IPS-20b (cell line): ENCODE results near the gene CDYL.

Experiments
- H3K27ac ChIP-seq: one replicate; pipeline ENCODE4 v1.5.1; 2013; ENCODE audit warnings: low read length
- H3K27me3 ChIP-seq: 2 replicates; pipeline ENCODE4 v1.6.1; 2013; ENCODE audit warnings: mild to moderate bottlenecking, low read length, inconsistent platforms; ENCODE audit not compliant: insufficient read depth
- H3K36me3 ChIP-seq: 2 replicates; pipeline ENCODE4 v1.6.1; 2013; ENCODE audit warnings: low read depth, mild to moderate bottlenecking, inconsistent platforms, low read length, moderate library complexity; ENCODE audit not compliant: insufficient read depth
- H3K4me1 ChIP-seq: 2 replicates; pipeline ENCODE4 v1.6.1; 2013; ENCODE audit warnings: mild to moderate bottlenecking, control low read depth, inconsistent platforms, low read length, moderate library complexity; ENCODE audit not compliant: insufficient read depth
- H3K4me3 ChIP-seq: 2 replicates; pipeline ENCODE4 v1.5.1; 2013; ENCODE audit warnings: mild to moderate bottlenecking, low read length, inconsistent platforms
- H3K9ac ChIP-seq: 2 replicates; pipeline ENCODE4 v1.6.1; 2013; ENCODE audit warnings: low read depth, mild to moderate bottlenecking, inconsistent platforms, low read length, moderate library complexity
- H3K9me3 ChIP-seq: 2 replicates; pipeline ENCODE4 v1.6.1; 2013; ENCODE audit warnings: mild to moderate bottlenecking, low read depth, low read length, inconsistent platforms; ENCODE audit not compliant: insufficient read depth

CDYL gene

DNA sequence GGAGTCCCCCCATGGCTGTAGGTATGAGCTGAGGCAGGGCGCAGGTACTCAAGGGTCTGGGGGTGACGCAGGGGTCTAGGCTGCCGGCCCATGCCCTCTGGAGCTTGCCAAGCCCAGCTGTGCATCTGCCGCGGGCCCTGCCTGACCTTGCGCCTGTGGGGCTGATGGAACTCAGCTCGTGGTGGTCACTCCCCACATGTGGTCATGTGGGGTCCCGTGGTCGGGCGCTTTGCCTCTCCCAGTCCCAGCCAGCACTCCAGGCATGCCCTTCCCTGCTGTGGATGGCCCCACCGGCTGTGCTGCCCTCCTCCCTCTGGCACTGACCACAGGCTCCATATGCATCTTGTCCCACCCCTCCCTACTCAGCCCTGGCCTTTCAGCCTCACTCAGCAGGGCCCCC lies 170.3 kb downstream of the CDYL start:
- H3K27ac ChIP-seq, result no peak overlapping the region
- peaks cover 65% of the 10 kb centered on the region for H3K36me3 ChIP-seq
- H3K4me3 ChIP-seq, result no peak overlapping the region
- no peaks in the 10 kb centered on the region for H3K27me3 ChIP-seq
- H3K4me1 ChIP-seq, result peaks cover 14% of the 10 kb centered on the region
- no peaks in the 10 kb centered on the region for H3K9me3 ChIP-seq
- H3K9ac ChIP-seq, result no peak overlapping the region

DNA sequence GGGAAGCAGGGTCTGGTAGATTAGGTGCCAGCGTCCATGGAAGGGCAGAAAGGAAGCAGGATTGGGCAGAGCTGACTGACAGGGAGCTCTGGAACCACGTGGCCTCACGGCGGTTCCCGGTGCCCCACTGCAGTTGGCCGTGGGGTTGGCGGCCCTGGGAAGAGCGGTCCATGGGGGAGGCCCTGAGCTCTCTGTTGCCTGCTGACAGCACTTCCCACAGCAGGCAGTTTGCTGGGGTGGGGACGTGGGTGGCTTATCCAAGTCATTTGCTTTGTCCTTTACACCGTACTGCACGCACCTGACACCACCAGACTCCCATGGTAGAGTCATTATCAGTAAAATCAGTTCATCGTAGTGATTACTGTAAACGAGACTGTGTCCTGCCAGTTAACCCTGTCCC lies 171.5 kb downstream of the CDYL start:
- no peak overlapping the region for H3K4me3 ChIP-seq

DNA sequence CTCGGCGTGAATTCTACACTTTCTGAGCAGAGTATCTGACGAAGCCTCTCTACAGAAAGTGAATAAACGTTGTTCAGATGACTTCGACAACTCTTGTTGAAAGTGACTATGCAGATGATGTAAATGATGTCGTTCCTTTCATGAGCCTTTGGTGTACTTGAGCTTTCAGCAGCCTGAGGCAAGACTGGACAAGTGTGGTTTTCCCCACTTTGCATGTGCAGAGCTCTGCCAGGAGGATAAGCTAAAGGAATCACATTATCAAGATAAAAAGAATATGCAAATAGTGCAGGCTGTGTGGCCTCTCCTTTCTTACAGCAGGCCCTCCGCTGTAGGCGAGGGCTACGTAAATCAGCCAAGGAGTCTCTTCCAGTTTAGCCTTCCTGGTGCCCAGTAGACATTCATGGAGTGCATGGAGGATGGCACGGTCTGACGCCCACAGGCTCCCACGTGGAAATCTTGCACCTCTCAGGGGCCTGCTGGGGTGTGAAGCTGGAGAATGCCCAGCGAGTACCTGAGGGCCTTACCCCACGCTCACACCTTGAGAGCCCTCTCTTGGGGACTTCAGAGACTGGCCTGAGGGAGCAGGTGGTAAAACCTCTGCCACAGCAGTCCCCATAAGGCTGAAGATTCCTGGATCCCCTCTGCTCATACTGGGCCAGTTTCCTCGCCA lies 172.7 kb downstream of the CDYL start:
- no peak overlapping the region for H3K27ac ChIP-seq
- H3K9ac ChIP-seq, result 0 out of 2 replicates have a peak overlapping the region, but pooled peaks have one; percentile 12
- H3K4me3 ChIP-seq, result no peak overlapping the region
- peaks cover 7% of the 10 kb centered on the region for H3K4me1 ChIP-seq
- no peaks in the 10 kb centered on the region for H3K27me3 ChIP-seq
- peaks cover 73% of the 10 kb centered on the region for H3K36me3 ChIP-seq
- no peaks in the 10 kb centered on the region for H3K9me3 ChIP-seq

More for the DNA sequence above, 171.5 kb downstream of the CDYL start:
- peaks cover 74% of the 10 kb centered on the region for H3K36me3 ChIP-seq
- H3K9me3 ChIP-seq, result no peaks in the 10 kb centered on the region
- no peak overlapping the region for H3K27ac ChIP-seq
- H3K9ac ChIP-seq, result no peak overlapping the region
- peaks cover 14% of the 10 kb centered on the region for H3K4me1 ChIP-seq
- no peaks in the 10 kb centered on the region for H3K27me3 ChIP-seq

DNA sequence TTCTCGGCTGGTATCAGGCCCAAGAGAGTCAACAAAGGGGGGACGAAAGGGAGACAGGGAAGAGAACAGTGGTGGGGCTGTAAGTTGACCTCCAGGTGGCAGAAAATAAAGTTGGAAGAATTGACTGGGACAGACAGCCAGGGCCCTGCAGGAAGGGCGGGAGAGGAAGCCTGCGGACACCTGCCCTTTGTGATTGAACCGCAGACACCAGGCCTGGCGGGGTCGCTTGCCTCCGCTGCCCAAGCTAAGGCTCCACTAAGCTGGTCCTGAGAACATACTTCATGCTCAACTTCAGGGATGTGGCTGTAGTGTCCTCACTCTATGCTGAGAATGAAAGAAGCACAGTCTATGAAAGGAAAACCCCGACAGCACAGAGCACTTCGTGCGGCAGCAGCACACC lies 173.9 kb downstream of the CDYL start:
- H3K9me3 ChIP-seq, result no peaks in the 10 kb centered on the region
- H3K36me3 ChIP-seq, result peaks cover 72% of the 10 kb centered on the region
- no peak overlapping the region for H3K27ac ChIP-seq
- peaks cover 7% of the 10 kb centered on the region for H3K4me1 ChIP-seq
- no peak overlapping the region for H3K4me3 ChIP-seq
- H3K9ac ChIP-seq, result no peak overlapping the region
- H3K27me3 ChIP-seq, result no peaks in the 10 kb centered on the region

DNA sequence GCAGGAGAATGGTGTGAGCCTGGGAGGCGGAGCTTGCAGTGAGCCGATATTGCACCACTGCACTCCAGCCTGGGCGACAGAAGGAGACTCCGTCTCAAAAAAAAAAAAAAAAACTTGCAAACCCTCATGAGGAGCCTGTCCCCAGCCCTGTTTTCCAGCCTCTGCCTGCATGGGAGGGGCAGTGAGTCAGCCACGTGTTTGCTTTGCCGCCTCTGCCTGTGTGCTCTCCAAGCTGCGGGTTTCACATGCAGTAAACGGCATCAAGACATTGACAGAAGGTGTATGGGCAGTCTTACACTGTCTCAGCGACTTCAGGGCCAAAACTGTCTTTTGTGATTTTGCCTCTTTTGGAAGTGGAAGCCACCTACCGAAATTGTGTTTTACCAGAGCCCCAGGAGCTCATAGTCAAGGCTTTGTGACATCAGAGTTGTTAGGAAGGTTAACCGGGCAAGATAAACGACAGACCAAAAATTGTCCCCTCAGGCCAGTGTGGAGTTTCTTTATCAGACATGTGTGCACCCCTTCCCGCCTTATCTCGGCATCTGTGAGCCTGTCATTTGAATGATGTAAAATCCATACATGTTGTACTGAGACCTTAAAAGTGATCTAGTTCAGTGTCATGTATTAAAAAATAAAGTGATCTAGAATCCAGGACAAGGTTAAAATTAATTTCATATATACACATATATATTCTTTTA lies 174.8 kb downstream of the CDYL start:
- H3K9ac ChIP-seq, result no peak overlapping the region
- no peaks in the 10 kb centered on the region for H3K27me3 ChIP-seq
- H3K4me1 ChIP-seq, result peaks cover 7% of the 10 kb centered on the region
- H3K36me3 ChIP-seq, result peaks cover 72% of the 10 kb centered on the region
- H3K4me3 ChIP-seq, result no peak overlapping the region
- no peak overlapping the region for H3K27ac ChIP-seq
- no peaks in the 10 kb centered on the region for H3K9me3 ChIP-seq

DNA sequence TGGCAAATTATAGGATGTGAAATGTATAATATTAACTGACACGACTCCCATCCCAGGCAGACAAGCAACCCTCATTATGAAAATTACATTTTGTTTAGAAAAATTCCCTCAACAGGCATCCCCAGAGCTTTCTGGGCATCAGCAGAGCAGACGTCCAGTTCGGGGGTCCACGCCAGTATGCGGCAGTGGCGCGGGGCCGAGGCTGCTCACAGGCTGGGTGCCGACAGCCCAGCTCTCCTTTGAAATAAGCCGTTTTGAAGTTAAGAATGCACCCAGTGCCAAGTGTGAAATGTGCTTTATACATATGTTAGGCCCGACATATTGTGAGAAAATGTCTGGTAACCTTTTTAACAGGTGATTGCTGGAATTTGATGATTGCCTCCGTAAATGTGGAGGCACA lies 177.2 kb downstream of the CDYL start:
- H3K9ac ChIP-seq, result no peak overlapping the region
- H3K9me3 ChIP-seq, result no peaks in the 10 kb centered on the region
- H3K4me1 ChIP-seq, result peaks cover 6% of the 10 kb centered on the region
- no peak overlapping the region for H3K4me3 ChIP-seq
- H3K36me3 ChIP-seq, result peaks cover 67% of the 10 kb centered on the region
- H3K27me3 ChIP-seq, result no peaks in the 10 kb centered on the region
- no peak overlapping the region for H3K27ac ChIP-seq

DNA sequence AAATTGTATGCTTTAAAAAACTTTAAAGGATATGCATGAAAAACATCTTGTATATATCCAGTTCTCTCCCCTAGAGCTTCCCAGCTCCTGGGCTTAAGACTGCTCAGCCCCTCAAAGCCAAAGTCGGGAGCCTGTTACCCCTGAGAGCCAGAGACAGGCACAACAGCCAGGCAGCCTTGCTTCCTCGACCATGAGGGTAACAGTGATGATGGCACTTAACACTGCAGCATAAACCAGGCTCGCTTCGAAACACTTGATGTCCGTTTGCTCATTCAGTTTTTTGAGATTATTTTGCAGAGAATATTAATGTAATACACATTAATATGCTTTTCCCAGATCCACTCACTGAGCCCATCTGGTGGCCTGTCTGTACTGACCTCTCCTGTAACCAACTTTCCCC lies 180.4 kb downstream of the CDYL start:
- Histone ChIP-seq H3K9ac (no peak overlapping the region), H3K27me3 (no peaks in the 10 kb centered on the region), H3K27ac (no peak overlapping the region), H3K4me3 (no peak overlapping the region), H3K9me3 (no peaks in the 10 kb centered on the region), H3K4me1 (no peaks in the 10 kb centered on the region), H3K36me3 (peaks cover 43% of the 10 kb centered on the region)

DNA sequence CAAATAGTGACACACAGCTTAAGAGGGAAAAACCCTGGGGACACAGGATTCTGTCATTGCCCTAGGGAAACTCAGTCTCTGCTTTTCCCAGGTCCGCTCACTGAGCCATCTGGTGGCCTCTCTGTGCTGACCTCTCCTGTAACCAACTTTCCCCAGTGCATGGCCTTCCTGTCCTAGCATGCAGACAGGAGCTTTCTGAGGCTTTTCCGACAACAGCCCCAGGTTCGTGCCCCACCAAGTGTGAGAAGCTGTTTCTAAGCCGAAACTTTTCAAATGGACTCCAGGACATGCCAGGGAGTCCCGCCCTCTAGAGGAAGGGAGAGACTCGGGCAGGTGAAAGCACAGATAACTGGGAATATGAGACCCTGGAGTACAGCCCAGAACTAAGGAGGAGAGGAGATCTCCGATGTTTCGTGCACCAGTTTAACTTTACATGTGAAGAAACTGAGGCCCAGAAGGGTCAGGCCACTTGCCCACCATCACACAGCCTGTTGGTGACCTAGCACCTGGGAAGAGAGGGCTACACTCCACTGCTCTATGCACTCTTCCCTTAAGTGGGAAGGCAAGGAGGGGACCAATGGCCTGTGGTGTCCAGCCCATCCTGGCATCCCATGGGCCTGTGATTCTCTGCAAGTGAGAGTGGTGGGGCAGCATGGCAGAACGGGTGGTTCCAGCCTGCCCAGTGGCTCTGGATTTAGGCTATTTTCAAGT lies 181.5 kb downstream of the CDYL start:
- H3K9ac ChIP-seq, result no peak overlapping the region
- no peaks in the 10 kb centered on the region for H3K4me1 ChIP-seq
- H3K36me3 ChIP-seq, result peaks cover 35% of the 10 kb centered on the region
- no peaks in the 10 kb centered on the region for H3K9me3 ChIP-seq
- no peaks in the 10 kb centered on the region for H3K27me3 ChIP-seq
- no peak overlapping the region for H3K4me3 ChIP-seq
- H3K27ac ChIP-seq, result no peak overlapping the region

DNA sequence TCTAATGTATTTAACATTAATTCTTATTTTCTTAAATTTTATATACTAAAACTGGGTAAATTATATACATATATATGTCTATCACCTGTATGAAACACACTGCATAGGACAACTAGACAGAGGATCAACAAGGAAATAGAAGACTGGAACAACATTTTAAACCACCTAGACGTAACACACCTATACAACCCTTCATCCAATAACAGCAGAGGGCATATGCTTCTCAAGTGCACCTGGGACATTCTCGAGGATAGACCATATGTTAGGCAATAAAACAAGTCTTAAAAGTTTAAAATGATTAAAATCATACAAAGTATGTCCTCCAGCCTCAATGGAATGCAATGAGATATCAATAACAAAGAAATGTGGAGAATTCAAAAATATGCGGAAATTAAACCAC lies 182.4 kb downstream of the CDYL start:
- H3K36me3 ChIP-seq, result peaks cover 28% of the 10 kb centered on the region

DNA sequence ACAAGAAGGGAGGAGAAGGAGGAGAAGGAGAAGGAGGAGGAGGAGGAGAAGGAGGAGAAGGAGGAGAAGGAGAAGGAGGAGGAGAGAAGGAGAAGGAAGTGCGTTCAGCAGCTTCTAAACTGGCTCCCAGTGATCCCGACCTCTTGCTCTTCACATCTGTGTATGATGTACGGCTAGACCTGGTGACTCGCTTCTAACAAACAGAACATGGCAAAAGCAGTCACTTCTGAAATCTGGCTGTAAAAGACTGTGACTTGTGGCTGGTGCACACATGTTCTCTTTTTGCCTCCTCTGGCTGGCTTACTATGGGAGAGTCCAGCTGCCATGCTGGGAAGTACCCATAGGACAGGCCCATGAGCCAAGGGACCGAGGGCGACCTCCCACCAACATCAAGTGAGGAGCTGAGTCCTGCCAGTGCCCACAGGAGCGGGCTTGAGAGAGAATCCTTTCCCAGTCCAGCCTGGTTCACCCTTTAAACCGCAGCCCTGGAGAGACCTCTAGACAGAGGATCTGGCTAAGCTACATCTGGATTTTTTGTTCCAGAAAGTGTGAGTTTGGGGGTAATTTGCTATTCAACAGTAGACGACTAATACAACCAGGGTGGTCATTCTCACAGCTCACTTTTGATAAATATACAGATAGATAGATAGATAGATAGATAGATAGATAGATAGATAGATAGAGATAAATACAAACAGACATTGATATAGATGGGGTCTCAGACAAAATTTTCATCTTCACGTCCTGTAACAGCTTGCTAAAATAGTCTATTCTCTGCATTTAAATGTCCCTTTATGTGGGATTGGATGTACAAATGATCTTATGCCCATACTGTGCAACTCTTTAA lies 185.3 kb downstream of the CDYL start:
- Histone ChIP-seq H3K9ac (no peak overlapping the region), H3K27ac (no peak overlapping the region), H3K9me3 (no peaks in the 10 kb centered on the region), H3K27me3 (no peaks in the 10 kb centered on the region), H3K4me1 (no peaks in the 10 kb centered on the region), H3K4me3 (no peak overlapping the region), H3K36me3 (no peaks in the 10 kb centered on the region)

More for the DNA sequence above, 182.4 kb downstream of the CDYL start:
- Histone ChIP-seq H3K9me3 (no peaks in the 10 kb centered on the region), H3K4me3 (no peak overlapping the region), H3K27me3 (no peaks in the 10 kb centered on the region), H3K27ac (no peak overlapping the region), H3K4me1 (no peaks in the 10 kb centered on the region), H3K9ac (no peak overlapping the region)

DNA sequence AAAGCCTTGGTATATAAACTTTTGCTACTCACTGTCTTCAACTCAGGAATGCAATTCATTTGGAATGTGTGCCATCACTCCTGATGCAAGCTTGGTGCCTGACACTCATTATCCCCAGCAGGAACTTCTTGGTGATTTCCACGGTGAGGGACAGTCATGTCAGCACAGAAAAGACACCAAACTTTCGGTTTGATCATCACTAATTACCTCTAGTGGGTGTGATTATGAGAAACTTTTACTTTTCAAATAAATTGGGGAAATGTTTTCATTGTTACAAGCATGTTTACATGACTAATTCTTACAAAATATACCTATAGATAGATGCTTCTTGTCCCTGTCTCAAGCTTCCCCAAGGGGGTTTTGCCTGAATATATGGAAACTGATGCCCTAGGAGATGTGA lies 186.7 kb downstream of the CDYL start:
- Histone ChIP-seq H3K36me3 (no peaks in the 10 kb centered on the region), H3K9me3 (no peaks in the 10 kb centered on the region), H3K4me1 (no peaks in the 10 kb centered on the region), H3K27ac (no peak overlapping the region), H3K4me3 (no peak overlapping the region), H3K9ac (no peak overlapping the region), H3K27me3 (no peaks in the 10 kb centered on the region)
